Neural progenitor cell (in vitro differentiated cells): Measurements from ENCODE around the gene HJV.

Experiments
- EZH2 ChIP-seq: fragments of 200-600 bp; sonication (generic); IDR thresholded peaks from 2 replicates; pipeline ENCODE4 v1.6.1; 2017; ENCODE audit warnings: antibody characterized with exemption, mild to moderate bottlenecking, moderate library complexity
- EZH2phosphoT487 ChIP-seq: fragments of 200-600 bp; sonication (generic); IDR thresholded peaks from 2 replicates; pipeline ENCODE4 v1.6.1; 2017; ENCODE audit warnings: antibody characterized with exemption
- TF ChIP-seq, protein P1 (sequence below): fragments of 200-600 bp; sonication (generic); IDR thresholded peaks from 2 replicates; pipeline ENCODE4 v1.5.1; 2017; ENCODE audit warnings: antibody characterized with exemption, mild to moderate bottlenecking

DNA sequence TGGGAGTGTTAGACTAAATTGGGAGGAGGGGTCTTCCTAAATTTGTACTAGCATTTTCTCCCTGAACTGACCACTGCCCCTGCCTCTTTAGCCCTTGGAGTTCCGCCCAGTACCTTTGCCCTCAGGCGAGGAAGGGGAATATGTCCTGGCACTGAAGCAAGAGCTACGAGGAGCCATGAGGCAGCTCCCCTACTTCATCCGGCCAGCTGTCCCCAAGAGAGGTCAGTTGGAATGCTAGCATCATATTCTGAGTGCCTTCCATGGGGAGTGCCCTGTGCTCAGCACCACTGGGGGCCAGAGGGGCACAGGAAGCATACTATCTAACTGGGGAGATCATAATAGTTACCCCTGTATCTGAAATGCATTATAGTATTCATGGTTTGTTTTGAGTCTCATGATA is 46.3 kb downstream of the HJV start:
- TF ChIP-seq, protein P1, sequence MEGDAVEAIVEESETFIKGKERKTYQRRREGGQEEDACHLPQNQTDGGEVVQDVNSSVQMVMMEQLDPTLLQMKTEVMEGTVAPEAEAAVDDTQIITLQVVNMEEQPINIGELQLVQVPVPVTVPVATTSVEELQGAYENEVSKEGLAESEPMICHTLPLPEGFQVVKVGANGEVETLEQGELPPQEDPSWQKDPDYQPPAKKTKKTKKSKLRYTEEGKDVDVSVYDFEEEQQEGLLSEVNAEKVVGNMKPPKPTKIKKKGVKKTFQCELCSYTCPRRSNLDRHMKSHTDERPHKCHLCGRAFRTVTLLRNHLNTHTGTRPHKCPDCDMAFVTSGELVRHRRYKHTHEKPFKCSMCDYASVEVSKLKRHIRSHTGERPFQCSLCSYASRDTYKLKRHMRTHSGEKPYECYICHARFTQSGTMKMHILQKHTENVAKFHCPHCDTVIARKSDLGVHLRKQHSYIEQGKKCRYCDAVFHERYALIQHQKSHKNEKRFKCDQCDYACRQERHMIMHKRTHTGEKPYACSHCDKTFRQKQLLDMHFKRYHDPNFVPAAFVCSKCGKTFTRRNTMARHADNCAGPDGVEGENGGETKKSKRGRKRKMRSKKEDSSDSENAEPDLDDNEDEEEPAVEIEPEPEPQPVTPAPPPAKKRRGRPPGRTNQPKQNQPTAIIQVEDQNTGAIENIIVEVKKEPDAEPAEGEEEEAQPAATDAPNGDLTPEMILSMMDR: no peak
- TF ChIP-seq EZH2: no peak
- no peak for TF ChIP-seq EZH2phosphoT487
